Measurements from ENCODE around the gene CAPN9. TPM values are rescaled to one million over a fixed set of nuclear protein-coding genes. Genes with fewer than 3 reads are reported as not detected.

The CAPN9 gene
- total RNA-seq, 1 experiment from 2014 or later: not detected

- no peaks in the 10 kb centered on the region for H3K79me2 ChIP-seq (ENCODE audit: low read length)
- no peak overlapping the region for H3K27ac ChIP-seq (ENCODE audit: low read length)
- H3K4me2 ChIP-seq (ENCODE audit: low read depth, low read length, poor library complexity, severe bottlenecking): no peak overlapping the region
- no peaks in the 10 kb centered on the region for H3K9me3 ChIP-seq (ENCODE audit: low read length)
- H2AFZ ChIP-seq (ENCODE audit: low read length): no peak overlapping the region
- no peaks in the 10 kb centered on the region for H3K36me3 ChIP-seq (ENCODE audit: insufficient read depth, low read length)
- H3K4me1 ChIP-seq (ENCODE audit: low read length): no peaks in the 10 kb centered on the region
- no peak overlapping the region for H3K4me3 ChIP-seq (ENCODE audit: low read length)
- no peaks in the 10 kb centered on the region for H3K27me3 ChIP-seq (ENCODE audit: low read length)
- no peak overlapping the region for H3K9ac ChIP-seq (ENCODE audit: low read length)
- H4K20me1 ChIP-seq (ENCODE audit: insufficient read depth, low read depth, low read length): no peaks in the 10 kb centered on the region; the same call in 1 of the 2 replicates
- no peaks in the 10 kb centered on the region for H3K9me2 ChIP-seq (replicated peaks; ENCODE audit: insufficient read depth, low read length)
- DNase-seq: no peak
Observed at GRCh38 chr1:230851291-230851691, 104.1 kb downstream of the CAPN9 start.

Small RNA genes within 50 kb of the gene (small RNA-seq; reads per million reads assigned to genes)
- gene RNA5SP79: not detected

Other genes starting within 250 kb of the CAPN9 start
- 33.9 and 40.9 TPM in 2 replicates for gene COG2, start 104.9 kb upstream of the CAPN9 start, total RNA-seq (2014; rRNA removed; shearing (Covaris generic); ENCODE audit: low replicate concordance)
- not detected in 2 replicates for gene AGT, start 33.3 kb upstream of the CAPN9 start, total RNA-seq (2014; rRNA removed; shearing (Covaris generic); ENCODE audit: low replicate concordance)
- 3.0 and 3.7 TPM in 2 replicates for gene C1orf198, start 121.1 kb downstream of the CAPN9 start, total RNA-seq (2014; rRNA removed; shearing (Covaris generic); ENCODE audit: low replicate concordance)
- gene TTC13, start 231.5 kb downstream of the CAPN9 start, total RNA-seq (2014; rRNA removed; shearing (Covaris generic); ENCODE audit: low replicate concordance): 11.2 and 14.0 TPM in 2 replicates
- gene ARV1, start 231.7 kb downstream of the CAPN9 start, total RNA-seq (2014; rRNA removed; shearing (Covaris generic); ENCODE audit: low replicate concordance): 23.7 and 35.1 TPM in 2 replicates